Type B pancreatic cell (in vitro differentiated cells): ENCODE results near the gene ITGB1. TPM values are rescaled to one million over a fixed set of nuclear protein-coding genes. Genes with fewer than 3 reads are reported as not detected.
A peak's percentile ranks its signal among the peaks of the same experiment; 100 is the strongest.

Experiments used
- DNase-seq: peaks from one replicate; pipeline ENCODE4 v3.0.0; 2021; ENCODE audit warnings: mixed read lengths; ENCODE audit not compliant: unreplicated experiment; ENCODE audit errors: extremely low spot score
- H3K27ac Mint-ChIP-seq: 2 replicates; pipeline ENCODE4 v1.8.0; 2021; ENCODE audit warnings: mild to moderate bottlenecking, mixed read lengths
- H3K27me3 Mint-ChIP-seq: 2 replicates; pipeline ENCODE4 v1.8.0; 2021; ENCODE audit warnings: mixed read lengths
- H3K36me3 Mint-ChIP-seq: 2 replicates; pipeline ENCODE4 v1.8.0; 2021; ENCODE audit warnings: mixed read lengths
- H3K4me1 Mint-ChIP-seq: one replicate; pipeline ENCODE4 v1.8.0; 2021; ENCODE audit warnings: mixed read lengths; ENCODE audit not compliant: unreplicated experiment
- H3K4me3 Mint-ChIP-seq: 2 replicates; pipeline ENCODE4 v1.8.0; 2021; ENCODE audit warnings: mild to moderate bottlenecking, mixed read lengths
- H3K9me3 Mint-ChIP-seq: 2 replicates; pipeline ENCODE4 v1.8.0; 2021; ENCODE audit warnings: mixed read lengths
- total RNA-seq: library from RNA; stranded (reverse); gene quantifications from 2 replicates; pipeline ENCODE4 v1.2.1, GENCODE V29; 2021; ENCODE audit warnings: low replicate concordance
- TF ChIP-seq, protein P1 (sequence below): fragments of 200-600 bp; sonication (generic); conservative IDR thresholded peaks from 2 replicates; pipeline ENCODE4 v1.5.0; 2021; ENCODE audit warnings: antibody characterized with exemption, mild to moderate bottlenecking

Gene ITGB1
- total RNA-seq, 1 donor from 2014 or later: 240 TPM

DNA sequence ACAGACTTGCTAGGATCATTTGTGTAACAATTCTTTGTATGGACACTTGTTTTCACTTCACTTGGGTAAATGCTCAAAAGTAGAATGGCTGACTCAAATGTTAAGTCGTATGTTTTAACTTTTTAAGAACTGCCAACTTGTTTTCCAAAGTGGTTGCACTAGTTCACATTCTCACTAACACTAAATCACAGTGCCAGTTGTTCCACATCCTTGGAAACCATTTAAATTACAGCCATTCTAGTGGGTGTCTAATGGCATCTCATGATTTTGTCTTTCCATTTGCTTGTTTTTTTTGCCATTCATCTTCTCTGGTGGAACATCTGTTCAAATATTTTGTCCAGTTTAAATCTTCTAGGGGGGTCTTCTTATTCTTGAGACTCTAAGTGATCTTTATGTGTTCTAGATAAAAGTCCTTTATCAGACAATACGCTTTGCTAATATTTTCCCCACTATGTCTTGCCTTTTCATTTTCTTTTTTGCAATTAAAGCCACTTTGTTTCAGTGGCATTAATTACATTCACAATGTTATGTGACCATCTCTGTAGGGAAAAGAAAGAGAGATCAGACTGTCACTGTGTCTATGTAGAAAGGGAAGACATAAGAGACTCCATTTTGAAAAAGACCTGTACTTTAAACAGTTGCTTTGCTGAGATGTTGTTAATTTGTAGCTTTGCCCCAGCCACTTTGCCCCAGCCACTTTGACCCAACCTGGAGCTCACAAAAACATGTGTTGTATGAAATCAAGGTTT lies 63.9 kb downstream of the ITGB1 start:
- no peak overlapping the region for H3K27ac Mint-ChIP-seq
- H3K4me3 Mint-ChIP-seq: no peak overlapping the region
- no peak for DNase-seq
- H3K4me1 Mint-ChIP-seq: peaks cover 5% of the 10 kb centered on the region
- TF ChIP-seq, protein P1, sequence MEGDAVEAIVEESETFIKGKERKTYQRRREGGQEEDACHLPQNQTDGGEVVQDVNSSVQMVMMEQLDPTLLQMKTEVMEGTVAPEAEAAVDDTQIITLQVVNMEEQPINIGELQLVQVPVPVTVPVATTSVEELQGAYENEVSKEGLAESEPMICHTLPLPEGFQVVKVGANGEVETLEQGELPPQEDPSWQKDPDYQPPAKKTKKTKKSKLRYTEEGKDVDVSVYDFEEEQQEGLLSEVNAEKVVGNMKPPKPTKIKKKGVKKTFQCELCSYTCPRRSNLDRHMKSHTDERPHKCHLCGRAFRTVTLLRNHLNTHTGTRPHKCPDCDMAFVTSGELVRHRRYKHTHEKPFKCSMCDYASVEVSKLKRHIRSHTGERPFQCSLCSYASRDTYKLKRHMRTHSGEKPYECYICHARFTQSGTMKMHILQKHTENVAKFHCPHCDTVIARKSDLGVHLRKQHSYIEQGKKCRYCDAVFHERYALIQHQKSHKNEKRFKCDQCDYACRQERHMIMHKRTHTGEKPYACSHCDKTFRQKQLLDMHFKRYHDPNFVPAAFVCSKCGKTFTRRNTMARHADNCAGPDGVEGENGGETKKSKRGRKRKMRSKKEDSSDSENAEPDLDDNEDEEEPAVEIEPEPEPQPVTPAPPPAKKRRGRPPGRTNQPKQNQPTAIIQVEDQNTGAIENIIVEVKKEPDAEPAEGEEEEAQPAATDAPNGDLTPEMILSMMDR: no peak
- H3K36me3 Mint-ChIP-seq: peaks cover 24% of the 10 kb centered on the region
- no peaks in the 10 kb centered on the region for H3K9me3 Mint-ChIP-seq
- no peaks in the 10 kb centered on the region for H3K27me3 Mint-ChIP-seq

DNA sequence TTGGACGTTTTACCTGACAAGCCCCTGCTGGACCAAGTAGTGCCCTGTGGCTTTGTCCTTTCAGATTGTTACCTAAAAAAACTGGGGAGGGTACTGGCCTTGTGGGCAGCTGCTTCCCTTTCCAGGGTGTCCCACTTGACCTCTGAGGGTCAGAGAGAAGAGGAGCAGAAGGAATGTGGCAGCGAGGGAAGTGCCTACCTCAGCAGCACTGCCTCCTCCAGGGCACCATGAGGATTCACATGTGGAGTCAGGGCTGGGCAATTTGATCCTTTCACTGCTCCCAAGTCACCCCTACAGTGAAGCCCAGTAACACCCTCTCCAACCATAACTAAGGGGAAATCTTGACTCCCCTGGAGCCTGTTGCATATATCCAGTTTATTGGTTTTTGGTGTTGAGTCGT lies 64.6 kb downstream of the ITGB1 start:
- DNase-seq: no peak

DNA sequence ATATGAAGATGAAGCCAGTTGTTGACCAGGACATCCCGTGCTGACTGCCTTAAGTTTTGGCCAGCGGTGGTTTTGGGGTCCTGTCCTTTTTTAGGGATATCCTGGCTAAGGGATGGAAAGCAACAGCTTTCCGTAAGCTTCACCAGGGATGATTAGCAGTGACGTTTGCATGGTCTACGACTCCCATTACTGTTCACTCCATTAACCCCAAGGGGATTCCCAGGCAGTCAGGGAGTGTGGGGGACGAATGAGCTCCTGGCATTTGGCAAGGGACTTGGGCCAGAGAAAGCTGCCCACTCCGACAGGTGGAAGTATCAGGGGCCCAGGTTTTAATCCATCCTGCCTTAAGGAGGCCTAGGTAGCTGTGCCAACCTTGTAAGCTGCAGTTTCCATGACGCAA lies 66.8 kb downstream of the ITGB1 start:
- no peak overlapping the region for H3K4me3 Mint-ChIP-seq
- H3K36me3 Mint-ChIP-seq: peaks cover 10% of the 10 kb centered on the region
- no peaks in the 10 kb centered on the region for H3K9me3 Mint-ChIP-seq
- TF ChIP-seq, protein P1: no peak
- no peak for DNase-seq
- no peaks in the 10 kb centered on the region for H3K27me3 Mint-ChIP-seq
- no peak overlapping the region for H3K27ac Mint-ChIP-seq
- peaks cover 5% of the 10 kb centered on the region for H3K4me1 Mint-ChIP-seq

More for the DNA sequence above, 64.6 kb downstream of the ITGB1 start:
- H3K4me1 Mint-ChIP-seq: peaks cover 5% of the 10 kb centered on the region
- no peak overlapping the region for H3K27ac Mint-ChIP-seq
- H3K27me3 Mint-ChIP-seq: no peaks in the 10 kb centered on the region
- TF ChIP-seq, protein P1: peak; percentile 34
- H3K36me3 Mint-ChIP-seq: peaks cover 20% of the 10 kb centered on the region
- H3K9me3 Mint-ChIP-seq: no peaks in the 10 kb centered on the region
- H3K4me3 Mint-ChIP-seq: no peak overlapping the region

DNA sequence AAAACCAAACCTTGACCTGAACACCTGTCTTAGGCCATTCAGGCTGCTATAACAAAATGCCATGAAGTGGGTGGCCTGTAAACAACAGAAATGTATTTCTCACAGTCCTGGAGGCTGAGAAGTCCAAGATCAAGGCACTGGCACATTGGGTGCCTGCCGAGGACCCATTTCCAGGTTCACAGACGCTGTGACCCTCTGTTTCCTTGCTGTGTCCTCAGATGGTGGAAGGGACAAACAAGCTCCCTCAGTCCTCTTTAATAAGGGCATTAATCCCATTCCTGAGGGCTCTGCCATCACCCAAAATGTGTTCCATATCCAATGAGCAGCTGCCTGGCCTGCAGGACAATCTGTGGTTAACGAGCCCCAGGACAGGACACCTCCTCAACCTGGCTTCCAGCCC lies 67.6 kb downstream of the ITGB1 start:
- TF ChIP-seq, protein P1: no peak
- Mint-ChIP-seq H3K27me3 (no peaks in the 10 kb centered on the region), H3K36me3 (peaks cover 7% of the 10 kb centered on the region), H3K4me1 (peaks cover 5% of the 10 kb centered on the region), H3K4me3 (no peak overlapping the region), H3K9me3 (no peaks in the 10 kb centered on the region), H3K27ac (no peak overlapping the region)
- DNase-seq: no peak

DNA sequence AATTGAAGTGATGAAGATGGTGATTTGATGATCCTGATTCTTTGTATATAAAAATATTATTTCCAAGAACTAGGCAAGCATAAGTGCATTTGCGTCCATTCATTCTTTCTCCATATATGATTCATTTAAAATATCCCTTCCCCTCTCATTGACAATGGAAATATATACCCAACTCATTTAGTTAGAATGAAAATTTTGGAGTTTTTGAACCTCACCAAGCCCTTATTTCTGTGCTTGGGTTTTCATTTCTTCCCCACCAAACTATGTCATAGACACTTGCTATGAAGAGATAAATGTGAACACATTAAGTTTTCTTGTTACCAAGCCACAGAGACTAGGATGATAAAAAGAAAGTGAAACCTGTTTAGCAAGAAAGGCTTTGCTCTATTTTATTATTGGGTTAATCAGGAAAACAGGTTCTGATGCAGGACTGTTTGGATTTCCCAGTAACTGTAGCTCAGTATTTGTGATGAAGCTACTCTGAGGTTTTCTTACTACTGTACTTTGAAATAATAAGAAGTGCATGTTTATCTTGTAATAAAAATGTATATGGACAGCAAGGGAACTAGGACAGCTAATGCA lies 68.3 kb downstream of the ITGB1 start:
- peaks cover 5% of the 10 kb centered on the region for H3K4me1 Mint-ChIP-seq
- TF ChIP-seq, protein P1: no peak
- no peaks in the 10 kb centered on the region for H3K9me3 Mint-ChIP-seq
- peaks cover 3% of the 10 kb centered on the region for H3K36me3 Mint-ChIP-seq
- no peak for DNase-seq
- H3K4me3 Mint-ChIP-seq: no peak overlapping the region
- H3K27me3 Mint-ChIP-seq: no peaks in the 10 kb centered on the region
- peak overlapping the region; percentile 6 for H3K27ac Mint-ChIP-seq
